GM20431 (cell line): ENCODE measurements around the gene TNC.
"Not testable (repeated sequence)": the region's sequence is repeated elsewhere in the genome, so short reads cannot be mapped to it uniquely, and the experiment has no call there.

Experiments
- in situ Hi-C: fragments of 300-500 bp; cut with MseI, MboI; formaldehyde crosslinking; loops from one replicate; pipeline ENCODE4 v1.15.0; 2020; ENCODE audit warnings: low sequenced_read_pairs; ENCODE audit not compliant: unreplicated experiment

TNC gene

GRCh38 chr9:115135821-115136778, 18.1 kb upstream of the TNC start:
- in situ Hi-C loops = no loop called here

GRCh38 chr9:115134941-115135340, 17.0 kb upstream of the TNC start:
- in situ Hi-C loops = no loop called here

- in situ Hi-C loops = no loop called here
Observed at GRCh38 chr9:115133649-115134048, 15.7 kb upstream of the TNC start.

GRCh38 chr9:115132648-115133047, 14.7 kb upstream of the TNC start:
- in situ Hi-C loops = no loop called here

- in situ Hi-C loops = no loop called here
Observed at GRCh38 chr9:115130176-115130575, 12.2 kb upstream of the TNC start.

GRCh38 chr9:115128726-115129125, 10.8 kb upstream of the TNC start:
- in situ Hi-C loops = not testable (repeated sequence)

- in situ Hi-C loops = no loop called here
Observed at GRCh38 chr9:115127191-115127817, 9.3 kb upstream of the TNC start.

- in situ Hi-C loops = no loop called here
Observed at GRCh38 chr9:115126404-115126803, 8.4 kb upstream of the TNC start.

GRCh38 chr9:115122937-115123336, 5.0 kb upstream of the TNC start:
- in situ Hi-C loops = no loop called here

GRCh38 chr9:115121181-115121580, 3.2 kb upstream of the TNC start:
- in situ Hi-C loops = no loop called here

GRCh38 chr9:115118879-115119218, 892 bp upstream of the TNC start:
- in situ Hi-C loops = no loop called here

- in situ Hi-C loops = no loop called here
Observed at GRCh38 chr9:115116421-115117284, 1.3 kb downstream of the TNC start.

GRCh38 chr9:115115924-115116323, 2.0 kb downstream of the TNC start:
- in situ Hi-C loops = no loop called here

GRCh38 chr9:115115117-115115880, 2.7 kb downstream of the TNC start:
- in situ Hi-C loops = no loop called here

GRCh38 chr9:115114546-115114945, 3.4 kb downstream of the TNC start:
- in situ Hi-C loops = no loop called here

GRCh38 chr9:115114084-115114483, 3.9 kb downstream of the TNC start:
- in situ Hi-C loops = no loop called here

GRCh38 chr9:115111874-115112273, 6.1 kb downstream of the TNC start:
- in situ Hi-C loops = no loop called here

GRCh38 chr9:115109486-115109885, 8.5 kb downstream of the TNC start:
- in situ Hi-C loops = no loop called here

- in situ Hi-C loops = no loop called here
Observed at GRCh38 chr9:115107701-115108100, 10.3 kb downstream of the TNC start.

GRCh38 chr9:115106642-115107041, 11.3 kb downstream of the TNC start:
- in situ Hi-C loops = no loop called here
